Spleen (tissue), 11 donors: ENCODE measurements around the gene EBLN2. TPM values are rescaled to one million over a fixed set of nuclear protein-coding genes. Genes with fewer than 3 reads are reported as not detected.

ENCODE experiments used
- DNase-seq: peaks from one replicate; pipeline ENCODE4 v3.0.0-alpha.2; 2020
- H3K27ac ChIP-seq, 8 donors: fragments of 200-600 bp; sonication (generic) in 7 of 8; 1 replicate in 4 of 8; 2 replicates in 4 of 8; pipeline versions ENCODE4 v1.5.0 to v1.8.0; 2016 to 2021; ENCODE audit warnings: inconsistent platforms in 4 of 8, mild to moderate bottlenecking in 4 of 8, moderate library complexity in 1 of 8
- H3K27me3 ChIP-seq, 7 donors: fragments of 200-600 bp; sonication (generic) in 6 of 7; replicated peaks in 1 of 7; 1 replicate in 4 of 7; 2 replicates in 3 of 7; pipeline versions ENCODE4 v1.5.0 to v1.8.0; 2016 to 2021; ENCODE audit warnings: inconsistent platforms in 3 of 7, mild to moderate bottlenecking in 1 of 7
- H3K36me3 ChIP-seq, 6 donors: fragments of 200-600 bp; sonication (generic) in 5 of 6; 1 replicate in 4 of 6; 2 replicates in 2 of 6; pipeline versions ENCODE4 v1.5.0 to v1.8.0; 2016 to 2021; ENCODE audit warnings: inconsistent platforms in 2 of 6
- H3K4me1 ChIP-seq, 6 donors: fragments of 200-600 bp; sonication (generic) in 5 of 6; 1 replicate in 3 of 6; 2 replicates in 3 of 6; pipeline versions ENCODE4 v1.5.0 to v1.8.0; 2016 to 2021; ENCODE audit warnings: inconsistent platforms in 3 of 6
- H3K4me3 ChIP-seq, 8 donors: fragments of 200-600 bp; sonication (generic) in 7 of 8; 1 replicate in 4 of 8; 2 replicates in 4 of 8; pipeline versions ENCODE4 v1.5.0 to v1.8.0; 2016 to 2021; ENCODE audit warnings: inconsistent platforms in 4 of 8, mild to moderate bottlenecking in 4 of 8, moderate library complexity in 2 of 8
- H3K9me3 ChIP-seq, 8 donors: fragments of 200-600 bp; sonication (generic) in 7 of 8; 1 replicate in 4 of 8; 2 replicates in 4 of 8; pipeline versions ENCODE4 v1.5.0 to v1.8.0; 2016 to 2021; ENCODE audit warnings: inconsistent platforms in 4 of 8
- CTCF ChIP-seq, 11 experiments: fragments of 200-600 bp in 7 of 11; fragments of 450-650 bp in 4 of 11; sonication (generic) in 4 of 11; IDR thresholded peaks in 8 of 11; conservative IDR thresholded peaks in 3 of 11; 1 replicate in 7 of 11; 2 replicates in 4 of 11; pipeline versions ENCODE4 v1.4.0 to v1.8.0; 2016 to 2021; ENCODE audit warnings: antibody characterized with exemption in 11 of 11, inconsistent platforms in 4 of 11, mild to moderate bottlenecking in 1 of 11
- POLR2A ChIP-seq, 3 donors: fragments of 450-650 bp; IDR thresholded peaks; one replicate each; pipeline ENCODE4 v1.5.1; 2017; ENCODE audit warnings: antibody characterized with exemption in 3 of 3, mild to moderate bottlenecking in 1 of 3
- POLR2AphosphoS5 ChIP-seq, 3 donors: sonication (generic); formaldehyde crosslinking; IDR thresholded peaks; one replicate each; pipeline ENCODE4 v1.5.1; 2017; ENCODE audit warnings: antibody characterized with exemption in 3 of 3
- WGBS, 5 donors: extraction: QIAGEN DNeasy Blood & Tissue Kit in 3 of 5; methylation state at CpG; one replicate each; pipeline versions ENCODE4 v1.1.5 to v1.1.7; 2013 to 2018; 5-methylcytosine and 5-hydroxymethylcytosine counted together
- intact Hi-C: fragments of 100-400 bp; cut with DNase I; formaldehyde crosslinking; loops from one replicate; pipeline ENCODE4 v1.15.0; 2023; ENCODE audit warnings: low total_unique reads
- polyA plus RNA-seq, 3 donors: library from polyadenylated mRNA; stranded (reverse); fragments of 200-250 nt; gene quantifications; one replicate each; pipeline ENCODE4 v1.2.1, GENCODE V29; 2013
- total RNA-seq, 7 donors: library from RNA; depleted of rRNA in 3 of 7; stranded (reverse); fragments of >200 nt in 3 of 7; fragmentation: NEBNext Ultra II Directional in 4 of 7; extraction: Animal tissue kit (Norgen Biotek cat#: 25700) in 4 of 7; gene quantifications; one replicate each; pipeline versions ENCODE4 v1.1.0 to v1.2.1, GENCODE V29; 2016 to 2021
- donor health status: healthy with polysubstance abuse.
- donor health status: DM: no; HTN: no; CAD: no; lungs with moderate emphysema.
- donor health status: DM: no; HTN: no; CAD: no.
- donor health status: Bipolar disorder and iron deficiency.
- donor health status: healthy.
- donor health status: DM: no; HTN: no; CAD: no.
- donor health status: DM: yes; HTN: yes; CAD: no.

Gene EBLN2
- total and polyA plus RNA-seq, 10 donors: 0.13 to 15.0 (median 6.9) TPM

DNA sequence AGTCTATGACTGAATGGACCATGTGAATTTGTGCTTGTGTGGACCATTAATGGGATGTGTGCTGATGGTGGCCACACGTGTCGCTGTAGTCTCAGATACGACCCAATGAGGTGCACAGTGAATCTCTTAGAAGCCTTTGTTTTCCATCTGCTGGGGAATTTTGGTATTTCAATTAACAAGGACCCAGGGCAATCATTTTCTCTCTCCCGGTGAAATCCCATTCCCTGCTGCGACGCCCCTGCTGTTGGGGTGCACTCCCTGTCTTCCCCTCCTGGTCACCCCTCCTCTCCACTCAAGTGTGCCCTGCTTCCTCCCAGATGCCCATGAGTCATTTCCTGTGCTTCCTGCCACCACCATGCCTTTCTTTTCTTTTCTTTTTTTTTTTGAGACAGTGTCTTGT, 32.7 kb downstream of the EBLN2 start:
- Histone ChIP-seq H3K4me3 (no peak overlapping the region), H3K4me1 (peaks cover 0 to 15% (median 8%) of the 10 kb centered on the region in 6 donors), H3K27ac (peak overlapping the region in 1 of 8 donors; percentile 30), H3K9me3 (peaks cover 0 to 5% (median 0%) of the 10 kb centered on the region in 8 donors), H3K36me3 (no peaks in the 10 kb centered on the region), H3K27me3 (peaks cover 0 to 10% (median 0%) of the 10 kb centered on the region in 7 donors)
- no peak for DNase-seq
- 27 to 47% (median 38%) methylated on average over 6 of the region's 6 CpGs for WGBS, 5 donors
- no peak for TF ChIP-seq POLR2A (IDR thresholded peaks at IDR 0.05)
- TF ChIP-seq POLR2AphosphoS5 (IDR thresholded peaks at IDR 0.05): no peak
- TF ChIP-seq CTCF (IDR thresholded peaks at IDR 0.05 in 8 of 11, conservative IDR thresholded peaks at IDR 0.05 in 3 of 11): no peak
- intact Hi-C loops: no loop called here

- peaks cover 0 to 10% (median 0%) of the 10 kb centered on the region in 7 donors for H3K27me3 ChIP-seq
- 43 to 79% (median 60%) methylated on average over 10 to 12 of the region's 12 CpGs for WGBS, 5 donors
- no peak overlapping the region for H3K27ac ChIP-seq
- peaks cover 0 to 15% (median 8%) of the 10 kb centered on the region in 6 donors for H3K4me1 ChIP-seq
- DNase-seq: no peak
- TF ChIP-seq POLR2A (IDR thresholded peaks at IDR 0.05) (no peak), CTCF (IDR thresholded peaks at IDR 0.05 in 8 of 11, conservative IDR thresholded peaks at IDR 0.05 in 3 of 11) (no peak), POLR2AphosphoS5 (IDR thresholded peaks at IDR 0.05) (no peak)
- intact Hi-C loops: no loop called here
- no peaks in the 10 kb centered on the region for H3K36me3 ChIP-seq
- peaks cover 0 to 5% (median 0%) of the 10 kb centered on the region in 8 donors for H3K9me3 ChIP-seq
- no peak overlapping the region for H3K4me3 ChIP-seq
Measured at GRCh38 chr3:73094951-73095350, 33.5 kb downstream of the EBLN2 start.

GRCh38 chr3:73096169-73096568, 34.7 kb downstream of the EBLN2 start:
- no peak for TF ChIP-seq POLR2A (IDR thresholded peaks at IDR 0.05)
- 73 to 96% (median 86%) methylated on average over 2 of the region's 2 CpGs for WGBS, 5 donors
- H3K27ac ChIP-seq: no peak overlapping the region
- peaks cover 0 to 5% (median 0%) of the 10 kb centered on the region in 8 donors for H3K9me3 ChIP-seq
- intact Hi-C loops: no loop called here
- DNase-seq: no peak
- H3K27me3 ChIP-seq: peaks cover 0 to 10% (median 0%) of the 10 kb centered on the region in 7 donors
- H3K4me1 ChIP-seq: peaks cover 0 to 18% (median 10%) of the 10 kb centered on the region in 6 donors
- no peak overlapping the region for H3K4me3 ChIP-seq
- H3K36me3 ChIP-seq: no peaks in the 10 kb centered on the region

DNA sequence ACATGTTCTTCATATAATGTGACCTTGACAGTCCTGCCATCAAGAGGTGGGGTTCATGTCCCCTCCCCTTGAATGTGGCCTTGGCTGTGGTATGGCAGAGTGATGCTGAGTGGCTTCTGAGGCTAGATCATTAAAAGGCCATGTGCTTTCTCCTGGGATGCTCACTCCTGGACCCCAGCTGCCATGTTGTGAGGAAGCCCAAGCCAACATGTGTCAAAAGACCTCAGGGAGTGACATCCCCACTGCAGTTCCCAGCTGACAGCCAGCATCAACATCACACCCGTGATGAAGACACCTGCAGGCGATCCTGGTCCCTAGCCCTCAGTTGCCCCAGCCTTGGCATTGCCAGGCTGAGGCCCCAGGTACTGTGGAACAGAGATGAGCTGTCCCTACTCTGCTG, 36.6 kb downstream of the EBLN2 start:
- no peak for TF ChIP-seq POLR2AphosphoS5 (IDR thresholded peaks at IDR 0.05)
- TF ChIP-seq POLR2A (IDR thresholded peaks at IDR 0.05): no peak
- no peak for TF ChIP-seq CTCF (IDR thresholded peaks at IDR 0.05 in 8 of 11, conservative IDR thresholded peaks at IDR 0.05 in 3 of 11)
- intact Hi-C loops: no loop called here
- no peak for DNase-seq
- H3K36me3 ChIP-seq: no peaks in the 10 kb centered on the region
- peaks cover 0 to 5% (median 0%) of the 10 kb centered on the region in 8 donors for H3K9me3 ChIP-seq
- 84 to 98% (median 92%) methylated on average over 2 of the region's 2 CpGs for WGBS, 5 donors
- peaks cover 0 to 21% (median 12%) of the 10 kb centered on the region in 6 donors for H3K4me1 ChIP-seq
- H3K27ac ChIP-seq: no peak overlapping the region
- peaks cover 0 to 10% (median 0%) of the 10 kb centered on the region in 7 donors for H3K27me3 ChIP-seq
- H3K4me3 ChIP-seq: no peak overlapping the region
